SW480 (cell line): ENCODE measurements around the gene PPFIBP1.

Experiments used
- DNase-seq: peaks from one replicate; pipeline ENCODE4 v3.0.0-alpha.2; 2016; ENCODE audit warnings: low spot score

PPFIBP1 gene

DNA sequence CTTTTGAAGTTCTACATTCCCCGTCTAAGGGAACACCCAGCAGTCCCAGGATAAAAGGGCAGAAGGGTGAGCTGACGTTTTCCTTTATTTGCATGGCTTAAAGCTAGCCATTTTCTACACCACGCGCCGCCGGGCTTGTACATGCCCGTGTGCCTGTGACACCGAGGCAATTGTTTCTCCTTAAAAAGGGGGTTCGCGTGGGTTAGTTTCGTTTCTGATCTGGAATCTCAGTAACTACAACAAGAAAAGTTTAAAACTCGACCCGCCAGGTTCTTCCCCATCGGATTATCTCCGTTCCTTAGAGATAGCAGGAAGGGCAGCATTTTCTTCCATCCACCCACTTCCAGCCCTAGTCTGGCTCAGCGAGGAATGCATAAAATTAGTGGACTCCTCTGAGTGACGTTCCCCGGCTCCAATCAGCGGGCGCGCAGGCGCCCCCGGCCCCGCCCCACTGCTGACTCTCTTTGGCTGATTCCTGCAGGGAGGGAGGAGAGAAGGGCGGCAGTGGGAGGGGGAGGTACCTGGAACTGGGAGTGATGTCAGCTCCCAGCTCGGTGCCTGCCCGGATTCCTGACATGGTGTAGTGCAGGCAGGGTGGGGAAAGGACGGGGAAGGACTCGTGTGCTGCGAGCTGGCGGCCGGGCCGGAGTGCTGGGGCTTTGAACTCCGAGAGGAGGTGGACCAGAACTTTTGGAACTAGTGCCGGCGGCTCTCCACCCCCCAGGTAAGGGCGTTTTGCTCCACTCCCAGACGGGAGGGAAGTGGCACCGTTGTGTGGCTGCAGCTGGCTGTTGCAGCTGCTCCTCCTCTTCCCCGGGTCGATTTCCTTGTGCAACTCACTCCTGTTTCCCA, at the start of gene PPFIBP1:
TSS of gene PPFIBP1 (plus strand) at position 565 of the 852 bp plus-strand sequence. CDS start 109,191 bp downstream, outside the sequence.
- DNase-seq, result peak; percentile 98

DNA sequence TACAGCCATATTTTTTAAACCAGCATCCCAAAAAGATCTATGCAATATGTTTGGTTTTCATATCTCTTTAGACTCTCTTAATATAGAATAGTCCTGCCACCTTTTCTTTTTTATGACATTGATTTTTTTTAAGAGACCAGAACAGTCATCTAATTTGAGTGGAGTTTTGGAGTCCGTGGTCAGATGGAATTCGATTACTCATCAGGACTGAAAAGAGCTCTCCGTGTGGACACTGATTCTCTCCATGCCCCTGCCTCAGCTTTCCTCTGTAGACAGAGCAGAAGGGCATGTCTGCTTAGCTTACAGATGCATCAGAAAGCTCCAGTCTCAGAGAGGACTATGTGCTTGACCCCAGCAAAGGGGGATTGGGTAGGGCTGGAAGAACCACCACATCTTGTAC, 49.7 kb upstream of the PPFIBP1 start:
- DNase-seq, result peak; percentile 98

GRCh38 chr12:27477049-27477448, 47.0 kb upstream of the PPFIBP1 start:
- DNase-seq, result no peak

DNA sequence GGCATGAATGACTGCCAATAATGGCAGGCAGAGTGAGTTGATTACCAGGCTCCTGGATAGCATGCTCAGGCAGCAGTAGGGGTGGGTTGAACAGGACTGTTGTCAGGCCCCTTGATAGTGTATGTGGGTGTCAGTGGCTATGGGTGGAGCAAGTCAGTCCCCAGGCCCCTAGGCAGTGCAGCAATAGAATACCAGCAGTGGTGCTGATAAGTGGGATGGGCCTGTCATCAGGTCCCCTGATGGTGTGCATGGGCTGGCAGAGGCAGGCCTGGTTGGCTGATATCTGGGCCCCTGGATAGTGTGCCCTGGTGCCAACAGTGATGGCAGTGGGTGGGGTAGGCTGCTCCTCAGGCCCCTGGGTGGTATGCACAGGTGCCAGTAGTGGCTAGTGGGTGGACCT, 45.1 kb upstream of the PPFIBP1 start:
- no peak for DNase-seq

- DNase-seq, result no peak
These were observed 44.0 kb upstream of the PPFIBP1 start for GRCh38 chr12:27480016-27480415.

DNA sequence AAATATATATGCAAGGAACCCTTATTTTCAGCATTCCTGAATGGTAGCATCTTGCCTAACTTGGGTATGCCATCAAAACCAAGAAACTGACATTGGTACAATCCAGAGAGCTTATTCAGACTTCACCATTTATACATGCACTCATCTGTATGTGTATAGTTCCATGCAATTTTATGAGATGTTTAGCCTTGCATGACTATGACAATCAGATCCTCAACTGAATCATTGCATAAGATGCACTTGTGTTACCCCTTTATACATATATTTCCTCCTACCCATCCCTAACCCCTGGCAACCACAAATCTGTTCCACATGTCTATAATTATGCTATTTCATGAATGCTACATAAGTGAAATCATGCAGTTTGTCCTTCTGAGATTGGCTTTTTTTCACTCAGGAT, 37.0 kb upstream of the PPFIBP1 start:
- no peak for DNase-seq

- DNase-seq, result no peak
These were observed 35.5 kb upstream of the PPFIBP1 start for GRCh38 chr12:27488479-27488878.

- no peak for DNase-seq
These were observed 32.8 kb upstream of the PPFIBP1 start for GRCh38 chr12:27491226-27491625.

DNA sequence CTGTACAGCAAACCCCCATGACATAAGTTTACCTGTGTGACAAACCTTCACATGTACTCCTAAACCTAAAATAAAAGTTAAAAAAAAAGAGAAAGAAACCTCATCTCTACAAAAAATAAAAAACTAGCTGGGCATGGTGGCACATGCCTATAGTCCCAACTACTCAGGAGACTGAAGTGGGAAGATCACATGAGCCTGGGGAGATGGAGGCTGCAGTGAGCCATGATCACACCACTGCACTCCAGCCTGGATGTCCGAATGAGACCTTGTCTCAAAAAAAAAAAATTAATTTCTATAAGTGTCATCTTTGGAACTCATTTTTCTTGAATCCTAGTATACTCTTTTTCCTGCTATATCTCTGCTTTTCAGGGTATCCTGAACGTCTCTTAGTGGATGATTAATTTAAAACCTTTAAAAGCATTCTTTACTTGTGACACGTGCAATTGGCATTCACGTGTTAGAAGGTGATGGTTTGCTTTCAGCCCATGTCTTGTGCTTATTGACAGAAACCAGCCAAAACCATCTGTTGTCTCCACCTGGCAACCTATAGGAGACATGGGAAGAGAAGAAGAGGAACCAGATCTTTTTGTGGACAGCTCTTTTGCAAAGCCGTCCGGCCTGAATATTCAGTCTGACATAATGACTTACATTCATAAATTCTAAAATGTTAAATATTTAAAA, 30.6 kb upstream of the PPFIBP1 start:
- peak; percentile 78 for DNase-seq

- no peak for DNase-seq
These were observed 26.6 kb upstream of the PPFIBP1 start for GRCh38 chr12:27497446-27497845.

- DNase-seq, result no peak
These were observed 25.9 kb upstream of the PPFIBP1 start for GRCh38 chr12:27498149-27498548.

GRCh38 chr12:27498761-27499160, 25.2 kb upstream of the PPFIBP1 start:
- DNase-seq, result no peak

GRCh38 chr12:27499377-27499776, 24.6 kb upstream of the PPFIBP1 start:
- DNase-seq, result no peak

GRCh38 chr12:27500546-27500945, 23.5 kb upstream of the PPFIBP1 start:
- no peak for DNase-seq

GRCh38 chr12:27502021-27502435, 22.0 kb upstream of the PPFIBP1 start:
- no peak for DNase-seq

- no peak for DNase-seq
These were observed 19.5 kb upstream of the PPFIBP1 start for GRCh38 chr12:27504507-27504906.

DNA sequence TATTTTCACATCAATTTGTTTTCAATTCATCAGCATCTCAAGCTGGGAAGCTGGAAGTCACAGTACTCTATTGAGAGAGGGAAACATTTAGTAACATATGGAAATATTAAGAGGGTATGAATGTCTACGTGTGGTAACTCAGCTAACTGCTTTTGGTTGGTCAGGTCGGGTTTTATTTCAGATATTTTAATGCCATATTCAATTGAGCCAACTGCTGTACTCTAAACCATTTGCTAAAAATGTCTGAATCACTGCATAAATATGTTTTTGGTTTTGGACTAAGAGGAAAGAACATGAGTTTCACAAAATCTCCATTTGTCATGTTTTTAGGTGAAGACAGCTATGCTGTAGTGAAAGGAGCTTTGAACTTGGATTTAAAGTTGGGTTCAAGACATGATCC, 18.9 kb upstream of the PPFIBP1 start:
- DNase-seq, result no peak

DNA sequence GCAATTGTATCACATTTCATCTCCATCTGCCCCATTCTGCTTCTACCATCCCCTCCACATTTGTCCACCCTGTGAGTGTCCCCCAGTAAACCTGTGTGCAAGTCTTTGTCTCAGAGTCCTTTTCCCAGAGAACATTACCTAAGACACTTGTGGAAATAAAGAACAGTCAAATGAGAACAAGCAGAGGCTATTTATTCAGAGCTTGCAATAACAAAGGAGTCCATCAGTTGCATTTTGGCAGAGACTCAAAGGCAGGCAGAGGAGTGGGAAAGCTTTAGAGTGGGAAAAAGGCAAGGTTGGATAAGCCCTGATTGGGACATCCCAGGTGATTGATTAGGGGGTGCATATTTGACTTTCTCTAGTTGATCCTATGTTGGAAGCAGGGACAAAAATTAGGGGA, 18.2 kb upstream of the PPFIBP1 start:
- DNase-seq, result no peak

DNA sequence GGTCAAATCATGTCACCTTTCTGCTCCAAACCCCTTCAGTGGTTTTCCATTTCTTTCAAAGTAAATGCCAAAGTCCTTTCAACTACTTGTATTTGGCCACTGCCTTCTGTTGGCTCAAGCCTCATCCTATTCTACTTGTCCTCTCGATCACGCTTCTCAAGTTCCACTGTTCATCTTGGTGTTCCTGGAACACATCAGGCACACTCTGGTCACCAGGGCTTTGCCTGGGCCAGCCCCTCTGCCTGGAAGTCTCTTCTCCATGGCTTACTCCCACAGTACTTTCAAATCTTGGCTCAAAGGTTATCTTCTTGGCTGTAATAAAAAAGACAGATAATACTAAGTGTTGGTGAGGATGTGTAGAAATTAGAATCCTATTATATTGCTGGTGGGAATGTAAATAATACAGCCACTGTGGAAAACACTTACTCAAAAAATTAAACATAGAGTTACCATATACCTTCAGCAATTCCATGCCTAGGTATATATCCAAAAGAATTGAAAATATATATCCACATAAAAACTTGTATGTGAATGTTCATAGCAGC, 17.3 kb upstream of the PPFIBP1 start:
- no peak for DNase-seq

DNA sequence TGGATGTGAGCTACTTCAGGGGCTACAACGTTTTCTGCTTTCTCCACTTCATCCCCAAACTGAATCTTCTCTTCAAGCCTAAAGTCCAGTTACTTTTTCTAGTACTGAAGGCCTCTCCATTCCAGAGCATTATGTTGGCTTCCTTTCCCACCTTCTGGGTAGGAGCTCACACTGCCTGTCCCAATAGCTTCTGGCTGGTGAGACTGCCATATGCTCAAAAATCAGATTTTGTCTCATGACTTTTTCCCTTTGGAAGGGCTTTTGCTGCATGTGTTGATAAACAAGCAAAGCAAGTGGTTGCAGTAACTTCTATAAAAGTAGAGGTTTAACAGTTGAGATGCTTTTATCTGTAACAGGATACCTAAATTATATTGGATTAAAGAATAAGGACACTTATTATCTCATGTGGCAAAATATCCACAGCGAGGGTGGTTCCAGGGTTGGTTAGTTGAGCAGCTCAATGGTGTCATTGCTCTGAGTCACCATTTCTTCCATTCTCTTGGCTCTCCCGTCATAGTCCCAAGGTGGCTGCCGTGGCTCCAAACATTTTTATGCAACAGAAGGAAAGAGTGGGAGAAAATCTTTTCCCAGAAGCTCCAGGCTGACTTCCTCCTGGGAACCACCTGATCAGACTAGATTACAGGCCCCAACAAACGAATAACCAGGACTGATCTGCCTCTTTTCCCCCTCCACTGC, 15.1 kb upstream of the PPFIBP1 start:
- DNase-seq, result no peak

- DNase-seq, result no peak
These were observed 12.8 kb upstream of the PPFIBP1 start for GRCh38 chr12:27511031-27511722.

GRCh38 chr12:27511723-27512045, 12.3 kb upstream of the PPFIBP1 start:
- no peak for DNase-seq
